AG08396 (cell line): ENCODE data around the gene DBH.
A peak's percentile ranks its signal among the peaks of the same experiment; 100 is the strongest.

Experiments used
- DNase-seq: peaks from one replicate; pipeline ENCODE4 v3.0.0; 2012; ENCODE audit warnings: low spot score, mixed read lengths

DBH gene

GRCh38 chr9:133604856-133605255 lies 31.3 kb upstream of the DBH start:
- DNase-seq: no peak

GRCh38 chr9:133605446-133605845 lies 30.7 kb upstream of the DBH start:
- no peak for DNase-seq

DNA sequence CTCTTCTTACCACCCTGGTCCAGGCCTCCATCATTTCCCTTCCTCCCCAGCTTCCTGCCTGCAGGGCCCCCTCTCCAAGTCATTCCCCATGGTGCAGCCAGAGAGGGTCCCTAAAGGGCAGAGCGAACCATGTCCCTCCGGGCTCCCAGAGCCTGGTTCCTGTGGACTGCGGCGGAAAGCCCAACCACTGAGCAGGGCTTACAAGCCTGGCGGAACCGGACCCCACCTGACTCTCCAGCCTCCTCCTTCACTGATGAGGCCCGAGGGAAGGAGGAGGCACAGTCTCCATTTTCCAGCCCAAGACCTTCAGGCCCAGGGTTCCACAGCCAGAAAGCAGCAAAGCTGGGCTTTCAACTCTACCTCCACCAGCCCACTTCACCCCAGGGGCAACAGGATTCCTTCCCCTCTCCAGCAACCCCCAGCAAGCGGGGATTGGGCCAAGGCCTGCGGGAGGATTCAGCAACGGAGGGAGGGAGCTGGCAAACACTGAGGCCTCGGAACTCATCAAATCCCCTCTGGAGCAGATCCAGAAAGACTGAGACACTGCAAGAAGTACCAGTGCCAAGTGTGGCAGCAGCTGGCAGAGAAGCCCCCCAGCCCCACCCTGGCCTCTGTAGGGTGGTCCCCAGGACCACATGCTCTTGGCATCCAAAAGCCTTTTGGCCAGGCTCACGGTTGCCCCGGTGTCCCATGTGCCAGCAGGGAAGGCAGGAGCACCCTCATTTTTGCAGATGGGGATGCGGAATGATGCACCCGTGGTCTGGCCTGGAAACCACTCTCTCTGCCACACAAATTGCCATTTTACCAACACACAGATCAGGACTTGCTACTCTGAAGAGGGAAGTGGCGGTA lies 30.1 kb upstream of the DBH start:
- DNase-seq: no peak

GRCh38 chr9:133606708-133607025 lies 29.5 kb upstream of the DBH start:
- no peak for DNase-seq

DNA sequence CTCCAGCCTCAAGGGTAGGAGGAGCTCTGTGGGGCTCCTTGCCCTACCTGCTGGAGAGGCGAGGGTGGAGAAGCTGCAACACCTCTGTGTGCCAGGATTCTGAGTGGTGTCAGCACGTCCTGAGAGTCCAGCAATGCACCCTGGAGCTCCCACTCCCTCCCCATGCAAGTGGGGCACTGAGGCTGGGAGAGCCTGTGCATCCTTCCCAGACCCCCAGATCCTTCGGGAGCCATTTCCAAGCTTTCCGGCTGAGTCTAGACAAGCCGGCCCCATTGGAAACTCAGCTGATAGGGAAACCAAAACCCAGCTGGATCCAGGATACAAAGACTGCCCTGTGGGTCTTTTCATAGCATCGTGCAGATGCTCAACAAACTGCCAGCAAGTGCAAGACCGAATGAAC lies 28.8 kb upstream of the DBH start:
- DNase-seq: no peak

GRCh38 chr9:133607976-133608375 lies 28.2 kb upstream of the DBH start:
- no peak for DNase-seq

GRCh38 chr9:133608382-133608781 lies 27.8 kb upstream of the DBH start:
- no peak for DNase-seq

DNA sequence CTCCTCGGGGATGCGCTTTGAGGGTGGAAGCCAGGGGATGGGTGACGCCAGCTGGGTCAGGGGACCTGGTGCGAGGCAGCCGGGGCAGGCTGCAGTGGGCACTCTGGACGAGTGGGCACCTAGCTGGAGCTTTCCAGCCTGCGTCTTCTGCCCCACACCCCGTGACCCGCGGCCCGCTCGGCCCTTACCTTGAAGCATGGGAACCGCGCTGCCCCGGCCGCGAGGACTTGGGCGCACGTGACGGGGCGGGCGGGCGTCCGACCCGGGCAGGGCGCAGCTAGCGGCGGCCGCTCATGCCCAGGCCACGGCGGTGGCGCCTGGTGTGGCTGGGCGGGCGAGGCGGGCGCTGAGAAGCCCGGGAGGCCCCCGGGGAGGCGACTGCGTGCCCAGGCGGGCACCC lies 27.3 kb upstream of the DBH start:
- DNase-seq: no peak

DNA sequence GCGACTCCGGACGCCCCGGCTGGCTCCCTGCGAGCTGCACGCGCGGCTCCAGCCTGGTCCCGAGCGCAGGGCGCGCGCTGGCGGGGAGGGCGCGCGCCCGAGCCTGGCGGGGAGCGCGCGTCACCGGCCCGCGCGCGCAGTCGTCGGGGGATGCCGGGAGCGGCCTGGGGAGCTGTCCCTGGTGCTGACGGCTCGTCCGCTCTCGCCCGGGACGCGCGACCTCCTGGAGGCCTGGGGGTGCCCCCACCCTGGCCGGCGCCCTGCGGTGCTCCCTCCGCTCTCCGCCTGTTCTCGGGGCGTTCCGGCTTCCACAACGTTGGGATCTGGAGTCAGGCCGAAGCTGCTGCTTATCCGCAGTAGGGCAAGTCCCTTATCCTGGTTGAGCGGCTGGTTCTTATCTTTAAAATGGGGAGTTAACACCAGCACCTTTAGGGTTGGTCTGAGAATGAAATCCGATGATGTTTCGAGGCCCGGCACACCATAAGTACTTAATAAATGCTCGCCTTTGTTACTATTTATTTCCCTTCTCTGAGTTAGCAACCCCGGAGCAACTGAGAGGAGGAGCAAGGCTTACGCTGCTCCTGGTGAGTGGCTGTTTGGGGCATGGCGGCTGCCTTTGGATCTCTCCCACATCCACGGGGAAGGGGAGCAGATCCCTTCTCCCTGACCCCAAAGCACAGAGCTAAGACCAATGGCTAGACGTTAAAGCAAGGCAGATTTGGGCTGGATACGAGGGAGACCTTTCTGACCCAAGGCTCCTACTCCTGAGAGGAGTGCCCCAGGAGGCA lies 26.7 kb upstream of the DBH start, which contains the start of gene FAM163B:
TSS of gene FAM163B (minus strand) at position 79 of the 788 bp plus-strand sequence. CDS start 29,166 bp downstream, outside the sequence.
- peak; percentile 78 for DNase-seq

- no peak for DNase-seq
These were observed 25.3 kb upstream of the DBH start for GRCh38 chr9:133610845-133611244.

DNA sequence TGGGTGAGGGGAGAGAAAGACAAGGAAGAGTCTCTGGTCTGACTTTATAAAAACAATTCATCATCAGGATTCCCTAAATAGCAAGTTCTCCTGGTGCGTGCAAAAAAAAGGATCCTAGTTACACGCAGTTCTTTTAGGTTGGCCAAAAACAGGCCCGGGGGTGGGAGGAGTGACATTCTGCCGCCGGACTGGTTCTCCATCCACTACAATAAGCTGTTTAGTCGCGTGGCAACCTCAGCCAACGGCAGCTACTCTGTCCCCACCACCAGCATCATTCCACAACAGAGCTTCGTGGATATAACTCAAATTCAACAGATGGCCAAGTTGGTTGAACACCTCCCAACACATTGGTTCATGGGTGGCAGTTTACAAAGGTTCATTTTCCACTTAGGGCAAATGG lies 24.1 kb upstream of the DBH start:
- no peak for DNase-seq

DNA sequence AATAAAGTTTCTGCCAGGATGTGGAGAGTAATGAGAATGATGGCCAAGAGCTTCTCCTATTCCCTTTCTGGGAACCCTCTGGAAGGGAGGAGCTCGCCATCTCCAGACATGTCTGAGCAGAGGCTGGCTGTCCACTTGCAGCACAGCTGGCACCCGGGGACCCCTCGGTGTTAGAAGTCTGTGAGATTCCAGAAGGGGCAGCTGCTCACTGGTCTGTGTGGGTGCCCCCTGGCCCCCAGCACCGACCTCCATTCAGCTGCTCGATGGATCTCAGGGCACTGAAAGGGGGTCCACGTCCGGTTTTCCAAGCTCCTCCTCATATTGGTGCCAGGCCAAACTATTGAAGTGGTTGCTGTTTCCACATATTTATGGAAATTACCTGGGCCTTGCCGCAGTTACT lies 23.3 kb upstream of the DBH start:
- no peak for DNase-seq

DNA sequence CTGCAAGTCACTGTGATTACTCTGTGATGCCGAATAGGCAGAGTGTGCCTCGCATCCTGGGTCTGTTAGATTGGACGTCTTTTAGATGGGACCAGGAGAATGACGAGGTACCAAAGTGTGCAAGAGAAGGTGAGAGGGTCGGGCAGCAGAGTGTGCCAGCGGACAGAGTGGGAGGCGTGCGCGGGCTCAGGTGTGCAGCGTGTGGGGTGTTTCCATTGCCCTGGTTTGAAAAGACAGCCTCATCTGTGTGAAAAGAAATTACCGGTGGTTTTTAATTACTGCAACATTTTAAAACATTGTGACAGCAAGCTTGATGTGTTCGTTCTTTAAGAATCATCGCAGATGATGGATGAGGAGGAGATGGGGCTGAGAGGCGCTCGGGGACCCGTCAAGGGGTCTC lies 22.7 kb upstream of the DBH start:
- DNase-seq: no peak

GRCh38 chr9:133614056-133614455 lies 22.1 kb upstream of the DBH start:
- no peak for DNase-seq

GRCh38 chr9:133614678-133615077 lies 21.5 kb upstream of the DBH start:
- no peak for DNase-seq

DNA sequence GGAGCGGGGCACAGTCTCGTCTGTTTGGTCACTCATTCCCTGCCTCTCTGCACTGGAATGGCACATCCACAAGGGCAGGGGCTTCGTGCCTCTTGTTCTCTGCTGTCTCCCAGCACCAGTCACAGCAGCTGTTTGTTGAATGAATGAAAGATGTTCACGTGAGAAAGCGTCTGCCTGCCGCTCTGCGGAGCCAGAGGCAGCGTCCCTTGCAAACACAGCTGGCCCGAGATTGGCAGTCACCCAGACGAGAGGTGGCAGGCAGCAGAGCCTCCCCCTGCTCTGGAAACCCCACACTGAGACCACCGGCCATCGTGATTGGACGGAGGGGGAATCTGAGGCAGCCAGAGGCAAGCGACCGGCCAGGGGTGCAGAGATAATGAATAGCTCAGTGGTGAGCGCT lies 21.0 kb upstream of the DBH start:
- DNase-seq: no peak

GRCh38 chr9:133615606-133616188 lies 20.5 kb upstream of the DBH start:
- no peak for DNase-seq

GRCh38 chr9:133616643-133617405 lies 19.3 kb upstream of the DBH start:
- DNase-seq: no peak

DNA sequence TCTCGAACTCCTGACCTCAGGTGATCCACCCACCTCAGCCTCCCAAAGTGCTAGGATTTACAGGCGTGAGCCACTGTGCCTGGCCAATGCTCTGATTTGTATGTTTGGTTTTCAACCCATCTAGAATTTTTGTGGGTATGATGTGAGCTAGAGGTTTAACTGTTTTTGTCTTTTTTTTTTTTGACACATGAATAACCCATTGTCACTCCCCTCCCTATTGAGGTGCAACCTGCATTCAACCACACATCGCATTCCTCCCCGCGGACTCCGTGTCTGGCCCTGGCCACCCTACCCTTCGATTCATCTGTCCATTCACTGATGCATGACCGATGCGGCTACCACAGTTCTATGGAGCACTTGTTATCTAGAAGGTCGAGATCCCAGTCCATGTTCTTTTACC lies 17.4 kb upstream of the DBH start:
- no peak for DNase-seq

DNA sequence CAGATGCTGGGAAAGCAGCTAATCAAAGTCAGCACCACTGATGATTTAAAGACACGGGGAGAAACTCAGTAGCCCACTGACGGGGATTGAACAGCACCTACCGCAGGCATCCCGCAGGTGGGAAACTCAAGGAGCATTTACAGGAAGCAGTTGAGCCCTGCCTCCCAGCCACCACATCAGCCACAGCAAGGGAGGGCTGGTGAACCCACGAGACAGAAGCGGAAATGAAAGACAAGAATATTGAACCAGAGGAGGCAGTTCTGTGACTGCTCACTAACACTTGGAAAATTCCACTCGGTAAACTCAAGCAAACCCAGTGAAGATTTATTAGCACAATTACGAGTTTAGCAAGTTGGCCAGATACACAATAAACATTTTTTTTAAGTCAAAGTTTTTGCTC lies 16.4 kb upstream of the DBH start:
- no peak for DNase-seq

DNA sequence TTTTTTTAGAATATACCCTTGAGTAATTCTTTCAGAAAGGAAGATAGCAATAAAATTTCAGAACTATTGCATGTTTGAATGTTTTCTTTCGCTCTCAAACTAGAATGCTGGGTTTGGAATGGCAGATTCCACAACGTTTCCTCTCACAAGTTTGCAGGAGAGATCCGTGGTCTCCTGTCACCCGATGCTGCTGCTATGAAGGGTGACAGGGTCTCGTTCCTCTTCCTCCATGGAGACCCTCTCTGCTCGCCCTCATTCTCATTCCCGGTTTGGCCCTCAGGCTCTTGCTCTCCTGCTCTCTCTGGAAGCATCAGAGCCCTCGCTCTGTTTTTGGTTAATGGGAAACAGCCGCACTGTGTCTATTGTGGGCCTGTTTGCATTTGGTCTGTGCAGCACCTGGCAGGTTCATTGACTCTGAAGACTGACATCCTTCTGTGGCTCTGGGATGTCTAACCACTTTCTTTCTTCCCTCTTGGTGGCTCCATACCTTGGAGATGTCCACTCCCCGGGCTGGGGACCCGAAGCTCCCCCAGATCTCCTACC lies 14.4 kb upstream of the DBH start:
- no peak for DNase-seq

GRCh38 chr9:133622555-133622954 lies 13.6 kb upstream of the DBH start:
- no peak for DNase-seq
